Stomach (tissue), 4 donors: ENCODE data around the gene RAB21.

Source experiments
- CTCF ChIP-seq, 7 experiments: fragments of 450-650 bp in 4 of 7; fragments of 200-600 bp in 3 of 7; sonication (generic) in 3 of 7; IDR thresholded peaks; one replicate each; pipeline ENCODE4 v1.5.1; 2016 to 2019; ENCODE audit warnings: antibody characterized with exemption in 7 of 7, control low read depth in 2 of 7, mild to moderate bottlenecking in 1 of 7
- POLR2AphosphoS5 ChIP-seq, 3 donors: sonication (generic); formaldehyde crosslinking; IDR thresholded peaks; one replicate each; pipeline ENCODE4 v1.6.1; 2016; ENCODE audit warnings: antibody characterized with exemption in 3 of 3

GRCh38 chr12:71759941-71760340 lies 5.3 kb downstream of the RAB21 start:
- TF ChIP-seq POLR2AphosphoS5 (IDR thresholded peaks at IDR 0.05) (no peak), CTCF (IDR thresholded peaks at IDR 0.05) (no peak)
